ENCODE results near the gene TRIM42.

Gene TRIM42

GRCh38 chr3:140677764-140678163 is at the start of gene TRIM42:
TSS of gene TRIM42 (plus strand) at chr3:140678064. CDS start at chr3:140678230, 166 bp downstream.
- no peak for DNase-seq (ENCODE audit: low spot score)

- no peak for DNase-seq (ENCODE audit: low spot score)
Observed at GRCh38 chr3:140628606-140629005, 49.3 kb upstream of the TRIM42 start.

- no peak for DNase-seq (ENCODE audit: low spot score)
Observed at GRCh38 chr3:140629357-140630137, 48.3 kb upstream of the TRIM42 start.

- DNase-seq (ENCODE audit: low spot score): no peak
Observed at GRCh38 chr3:140630366-140630765, 47.5 kb upstream of the TRIM42 start.

- DNase-seq (ENCODE audit: low spot score): no peak
Observed at GRCh38 chr3:140630866-140631265, 47.0 kb upstream of the TRIM42 start.

- DNase-seq (ENCODE audit: low spot score): no peak
Observed at GRCh38 chr3:140635276-140635675, 42.6 kb upstream of the TRIM42 start.

- no peak for DNase-seq (ENCODE audit: low spot score)
Observed at GRCh38 chr3:140636406-140637138, 41.3 kb upstream of the TRIM42 start.

GRCh38 chr3:140651287-140651686 is 26.6 kb upstream of the TRIM42 start:
- DNase-seq (ENCODE audit: low spot score): no peak

- no peak for DNase-seq (ENCODE audit: low spot score)
Observed at GRCh38 chr3:140655678-140656077, 22.2 kb upstream of the TRIM42 start.

GRCh38 chr3:140664111-140664510 is 13.8 kb upstream of the TRIM42 start:
- DNase-seq (ENCODE audit: low spot score): no peak

GRCh38 chr3:140682586-140682985 is 4.7 kb downstream of the TRIM42 start:
- no peak for DNase-seq (ENCODE audit: low spot score)

GRCh38 chr3:140686128-140686527 is 8.3 kb downstream of the TRIM42 start:
- no peak for DNase-seq (ENCODE audit: low spot score)

GRCh38 chr3:140686948-140687347 is 9.1 kb downstream of the TRIM42 start:
- DNase-seq (ENCODE audit: low spot score): no peak

- no peak for DNase-seq (ENCODE audit: low spot score)
Observed at GRCh38 chr3:140695361-140696061, 17.6 kb downstream of the TRIM42 start.

GRCh38 chr3:140699516-140700231 is 21.8 kb downstream of the TRIM42 start:
- DNase-seq (ENCODE audit: low spot score): no peak

GRCh38 chr3:140702281-140702680 is 24.4 kb downstream of the TRIM42 start:
- no peak for DNase-seq (ENCODE audit: low spot score)

GRCh38 chr3:140703496-140703895 is 25.6 kb downstream of the TRIM42 start:
- DNase-seq (ENCODE audit: low spot score): no peak

GRCh38 chr3:140704733-140705132 is 26.9 kb downstream of the TRIM42 start:
- DNase-seq (ENCODE audit: low spot score): no peak

- no peak for DNase-seq (ENCODE audit: low spot score)
Observed at GRCh38 chr3:140705954-140706353, 28.1 kb downstream of the TRIM42 start.

- no peak for DNase-seq (ENCODE audit: low spot score)
Observed at GRCh38 chr3:140706360-140706759, 28.5 kb downstream of the TRIM42 start.

- DNase-seq (ENCODE audit: low spot score): no peak
Observed at GRCh38 chr3:140708815-140709214, 31.0 kb downstream of the TRIM42 start.

GRCh38 chr3:140709751-140710150 is 31.9 kb downstream of the TRIM42 start:
- DNase-seq (ENCODE audit: low spot score): no peak

Measured in D341Med (cell line).